Natural killer cell (primary cell): ENCODE results near the gene C9orf153. TPM values are rescaled to one million over a fixed set of nuclear protein-coding genes. Genes with fewer than 3 reads are reported as not detected.

Experiments
- ATAC-seq, 3 donors: fragments of 150-1000 bp in 2 of 3; fragments of 200-7000 bp in 1 of 3; cut with Tn5 transposase; 1 replicate in 1 of 3; 2 replicates in 2 of 3; pipeline ENCODE4 v1.10.0; 2021; ENCODE audit warnings: mild to moderate bottlenecking in 2 of 3, moderate library complexity in 2 of 3
- DNase-seq, 2 donors: peaks; one replicate each; pipeline versions ENCODE4 v3.0.0 to v3.0.0-alpha.2; 2013 to 2021; ENCODE audit warnings: mixed read lengths in 1 of 2
- H3K27ac ChIP-seq: one replicate; pipeline ENCODE4 v1.5.1; 2013; ENCODE audit warnings: mild to moderate bottlenecking, low read length
- H3K27me3 ChIP-seq: one replicate; pipeline ENCODE4 v1.6.1; 2013; ENCODE audit warnings: low read length; ENCODE audit not compliant: control insufficient read depth, insufficient read depth
- H3K36me3 ChIP-seq: one replicate; pipeline ENCODE4 v1.6.1; 2013; ENCODE audit warnings: low read length; ENCODE audit not compliant: control insufficient read depth, insufficient read depth
- H3K4me1 ChIP-seq: one replicate; pipeline ENCODE4 v1.6.1; 2013; ENCODE audit warnings: low read length; ENCODE audit not compliant: control insufficient read depth, insufficient read depth
- H3K4me3 ChIP-seq: one replicate; pipeline ENCODE4 v1.5.1; 2013; ENCODE audit warnings: low read length
- H3K9me3 ChIP-seq: one replicate; pipeline ENCODE4 v1.6.1; 2013; ENCODE audit warnings: low read length; ENCODE audit not compliant: control insufficient read depth, insufficient read depth
- H3K27ac Mint-ChIP-seq, 2 donors: one replicate each; pipeline ENCODE4 v1.8.0; 2022; ENCODE audit warnings: mild to moderate bottlenecking in 2 of 2, mixed read lengths in 2 of 2, moderate library complexity in 1 of 2
- H3K27me3 Mint-ChIP-seq, 2 donors: one replicate each; pipeline ENCODE4 v1.8.0; 2022; ENCODE audit warnings: low read depth in 2 of 2, mixed read lengths in 2 of 2
- H3K36me3 Mint-ChIP-seq: one replicate; pipeline ENCODE4 v1.8.0; 2022; ENCODE audit warnings: mixed read lengths
- H3K4me1 Mint-ChIP-seq, 2 donors: one replicate each; pipeline ENCODE4 v1.8.0; 2022; ENCODE audit warnings: mixed read lengths in 2 of 2
- H3K4me3 Mint-ChIP-seq: one replicate; pipeline ENCODE4 v1.8.0; 2022; ENCODE audit warnings: mild to moderate bottlenecking, moderate library complexity, mixed read lengths
- H3K9me3 Mint-ChIP-seq, 2 donors: one replicate each; pipeline ENCODE4 v1.8.0; 2022; ENCODE audit warnings: mixed read lengths in 2 of 2
- CTCF ChIP-seq: fragments of 200-600 bp; IDR thresholded peaks from one replicate; pipeline ENCODE4 v1.8.0; 2022; ENCODE audit warnings: antibody characterized with exemption
- WGBS: methylation state at CpG from one replicate; pipeline ENCODE4 v1.1.7; 2013; ENCODE audit warnings: missing lambda C conversion rate; ENCODE audit not compliant: insufficient coverage; 5-methylcytosine and 5-hydroxymethylcytosine counted together
- intact Hi-C: fragments of 100-400 bp; cut with micrococcal nuclease; formaldehyde crosslinking; loops from one replicate; pipeline ENCODE4 v1.14.2; 2022
- total RNA-seq, 4 donors: library from RNA; stranded (reverse); fragments of 120-200 nt in 1 of 4; gene quantifications; one replicate each; pipeline versions ENCODE4 v1.2.3 to v1.2.4, GENCODE V29; 2013 to 2022

C9orf153 gene
- total RNA-seq, 3 donors from 2014 or later (not counting 1 experiment from before 2014, with no cell fraction given), result 0.28 to 0.63 TPM; not detected in 1

- Mint-ChIP-seq H3K4me1 (no peaks in the 10 kb centered on the region), H3K4me3 (no peak overlapping the region), H3K36me3 (peaks cover 5% of the 10 kb centered on the region), H3K27me3 (peaks cover 9 to 16% of the 10 kb centered on the region in 2 donors), H3K9me3 (no peaks in the 10 kb centered on the region), H3K27ac (no peak overlapping the region)
- Histone ChIP-seq H3K36me3 (no peaks in the 10 kb centered on the region), H3K4me3 (no peak overlapping the region), H3K9me3 (no peaks in the 10 kb centered on the region), H3K27ac (no peak overlapping the region), H3K4me1 (no peaks in the 10 kb centered on the region), H3K27me3 (no peaks in the 10 kb centered on the region)
- DNase-seq (no peak), ATAC-seq (no peak)
- no peak for TF ChIP-seq CTCF
- intact Hi-C loops, result no loop called here
- 81% methylated on average over 5 of the region's 5 CpGs for WGBS
These were observed 83.0 kb downstream of the C9orf153 start for GRCh38 chr9:86176468-86176867.

GRCh38 chr9:86175743-86176456, 83.6 kb downstream of the C9orf153 start:
- DNase-seq (no peak), ATAC-seq (no peak)
- H3K27me3 Mint-ChIP-seq, result peaks cover 11 to 17% of the 10 kb centered on the region in 2 donors
- Histone ChIP-seq H3K36me3 (no peaks in the 10 kb centered on the region), H3K4me3 (no peak overlapping the region), H3K27me3 (no peaks in the 10 kb centered on the region), H3K27ac (no peak overlapping the region), H3K4me1 (no peaks in the 10 kb centered on the region), H3K9me3 (no peaks in the 10 kb centered on the region)
- H3K36me3 Mint-ChIP-seq, result peaks cover 6% of the 10 kb centered on the region
- intact Hi-C loops, result no loop called here
- WGBS, result 96% methylated on average over 5 of the region's 5 CpGs
- no peak for TF ChIP-seq CTCF
- no peak overlapping the region for H3K27ac Mint-ChIP-seq
- H3K4me1 Mint-ChIP-seq, result no peaks in the 10 kb centered on the region
- H3K4me3 Mint-ChIP-seq, result no peak overlapping the region
- H3K9me3 Mint-ChIP-seq, result no peaks in the 10 kb centered on the region

GRCh38 chr9:86175223-86175622, 84.2 kb downstream of the C9orf153 start:
- H3K27ac ChIP-seq, result no peak overlapping the region
- Mint-ChIP-seq H3K4me3 (no peak overlapping the region), H3K27me3 (peaks cover 11 to 18% of the 10 kb centered on the region in 2 donors), H3K9me3 (no peaks in the 10 kb centered on the region), H3K36me3 (peaks cover 6% of the 10 kb centered on the region), H3K4me1 (no peaks in the 10 kb centered on the region), H3K27ac (no peak overlapping the region)
- intact Hi-C loops, result no loop called here
- TF ChIP-seq CTCF, result no peak
- H3K9me3 ChIP-seq, result no peaks in the 10 kb centered on the region
- DNase-seq, result no peak
- no peak for ATAC-seq
- H3K27me3 ChIP-seq, result no peaks in the 10 kb centered on the region
- WGBS, result 89% methylated on average over 5 of the region's 5 CpGs
- H3K4me3 ChIP-seq, result no peak overlapping the region
- no peaks in the 10 kb centered on the region for H3K36me3 ChIP-seq
- no peaks in the 10 kb centered on the region for H3K4me1 ChIP-seq

Other genes with a start within 250 kb of the C9orf153 start
- 10 to 100 TPM; 12.9 to 24.4 (median 20.2) TPM for gene GOLM1, start 160.1 kb downstream of the C9orf153 start, total RNA-seq
- 10 to 100 TPM; 57.3 to 67.6 (median 63.4) TPM for gene ISCA1, start 22.9 kb upstream of the C9orf153 start, total RNA-seq
- 10 to 100 TPM; 84.7 to 94.8 (median 85.6) TPM for gene TUT7, start 94.8 kb upstream of the C9orf153 start, total RNA-seq